Stomach (tissue), 4 donors: ENCODE data around the gene NDUFAF5.

Experiments
- CTCF ChIP-seq, 7 experiments: fragments of 450-650 bp in 4 of 7; fragments of 200-600 bp in 3 of 7; sonication (generic) in 3 of 7; IDR thresholded peaks; one replicate each; pipeline ENCODE4 v1.5.1; 2016 to 2019; ENCODE audit warnings: antibody characterized with exemption in 7 of 7, control low read depth in 2 of 7, mild to moderate bottlenecking in 1 of 7
- EP300 ChIP-seq: sonication (generic); formaldehyde crosslinking; IDR thresholded peaks from one replicate; pipeline ENCODE4 v1.6.1; 2017; ENCODE audit warnings: antibody characterized with exemption
- POLR2A ChIP-seq, 4 donors: fragments of 450-650 bp; IDR thresholded peaks; one replicate each; pipeline ENCODE4 v1.6.1; 2016; ENCODE audit warnings: antibody characterized with exemption in 4 of 4, control low read depth in 2 of 4, mild to moderate bottlenecking in 1 of 4, moderate library complexity in 1 of 4
- POLR2AphosphoS5 ChIP-seq, 3 donors: sonication (generic); formaldehyde crosslinking; IDR thresholded peaks; one replicate each; pipeline ENCODE4 v1.6.1; 2016; ENCODE audit warnings: antibody characterized with exemption in 3 of 3

DNA sequence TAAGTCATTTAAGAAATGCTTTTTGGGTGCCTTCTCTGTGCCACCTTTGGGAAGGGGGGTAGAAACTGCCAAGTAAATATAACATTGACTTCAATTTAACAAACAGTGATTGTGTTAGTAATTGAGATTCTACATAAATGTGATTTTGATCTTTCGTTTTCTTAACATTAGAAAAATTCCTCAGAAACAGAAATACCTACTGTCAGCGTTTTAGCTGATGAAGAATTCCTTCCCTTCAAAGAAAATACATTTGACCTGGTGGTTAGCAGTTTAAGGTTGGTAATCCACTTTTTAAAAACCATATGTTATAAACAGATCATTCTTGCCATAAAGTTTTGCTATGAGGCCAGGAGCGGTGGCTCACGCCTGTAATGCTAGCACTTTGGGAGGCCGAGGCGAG lies 9.8 kb downstream of the NDUFAF5 start:
- TF ChIP-seq CTCF (IDR thresholded peaks at IDR 0.05) (no peak), EP300 (no peak), POLR2A (IDR thresholded peaks at IDR 0.05) (no peak), POLR2AphosphoS5 (IDR thresholded peaks at IDR 0.05) (no peak)
